Aorta (tissue), 5 donors: Measurements from ENCODE around the gene ZBTB8B. TPM values are rescaled to one million over a fixed set of nuclear protein-coding genes. Genes with fewer than 3 reads are reported as not detected.

Source experiments
- ATAC-seq: fragments of 200-7000 bp; cut with Tn5 transposase; one replicate; pipeline ENCODE4 v1.9.1; 2022; ENCODE audit warnings: moderate library complexity; ENCODE audit not compliant: low FRiP score
- DNase-seq, 2 donors: peaks; one replicate each; pipeline ENCODE4 v3.0.0-alpha.2; 2020
- H3K27ac ChIP-seq, 2 donors: one replicate each; pipeline ENCODE4 v1.5.1; 2013; ENCODE audit warnings: low read length in 2 of 2, mild to moderate bottlenecking in 2 of 2, moderate library complexity in 2 of 2, control low read depth in 1 of 2, inconsistent platforms in 1 of 2, low read depth in 1 of 2
- H3K27me3 ChIP-seq, 2 donors: one replicate each; pipeline ENCODE4 v1.6.1; 2013; ENCODE audit warnings: control low read depth in 1 of 2, low read length in 1 of 2, mild to moderate bottlenecking in 1 of 2, moderate library complexity in 1 of 2; ENCODE audit not compliant: insufficient read depth in 2 of 2, control insufficient read depth in 1 of 2
- H3K36me3 ChIP-seq, 2 donors: one replicate each; pipeline ENCODE4 v1.6.1; 2013; ENCODE audit warnings: control low read depth in 1 of 2, low read length in 1 of 2, mild to moderate bottlenecking in 1 of 2; ENCODE audit not compliant: insufficient read depth in 2 of 2, control insufficient read depth in 1 of 2
- H3K4me1 ChIP-seq, 2 donors: one replicate each; pipeline ENCODE4 v1.6.1; 2013; ENCODE audit warnings: low read length in 2 of 2, control low read depth in 1 of 2, mild to moderate bottlenecking in 1 of 2, moderate library complexity in 1 of 2; ENCODE audit not compliant: insufficient read depth in 2 of 2, control insufficient read depth in 1 of 2
- H3K4me3 ChIP-seq, 2 donors: one replicate each; pipeline ENCODE4 v1.5.1; 2013; ENCODE audit warnings: low read length in 2 of 2, control low read depth in 1 of 2, mild to moderate bottlenecking in 1 of 2
- H3K9me3 ChIP-seq: one replicate; pipeline ENCODE4 v1.6.1; 2013; ENCODE audit warnings: mild to moderate bottlenecking, low read length; ENCODE audit not compliant: control insufficient read depth
- WGBS, 2 donors: extraction: QIAGEN DNeasy Blood & Tissue Kit; methylation state at CpG; one replicate each; pipeline ENCODE4 v1.1.7; 2013; 5-methylcytosine and 5-hydroxymethylcytosine counted together
- intact Hi-C, 2 donors: fragments of 100-400 bp; cut with DNase I; formaldehyde crosslinking; loops; one replicate each; pipeline versions ENCODE4 v1.14.2 to v1.15.0; 2022
- polyA plus RNA-seq, 2 donors: library from polyadenylated mRNA; stranded (reverse); fragments of 200-250 nt; gene quantifications; one replicate each; pipeline ENCODE4 v1.2.3, GENCODE V29; 2013
- total RNA-seq, 2 donors: library from RNA; stranded (reverse); fragmentation: NEBNext Ultra II Directional; extraction: Animal tissue kit (Norgen Biotek cat#: 25700); gene quantifications; one replicate each; pipeline ENCODE4 v1.2.1, GENCODE V29; 2021
- donor health status: healthy with polysubstance abuse.
- donor health status: Bipolar disorder and iron deficiency.
- donor health status: DM: no; HTN: no; CAD: no.
- donor health status: DM: no; HTN: no; CAD: no.
- donor health status: DM: yes; HTN: yes; CAD: no.

Gene ZBTB8B
- total and polyA plus RNA-seq, 4 donors = 0.03 TPM; not detected in 3

GRCh38 chr1:32494196-32494595 lies 29.3 kb downstream of the ZBTB8B start:
- H3K27ac ChIP-seq = no peak overlapping the region
- H3K4me1 ChIP-seq = no peaks in the 10 kb centered on the region
- H3K36me3 ChIP-seq = no peaks in the 10 kb centered on the region
- no peaks in the 10 kb centered on the region for H3K9me3 ChIP-seq
- DNase-seq (no peak), ATAC-seq (no peak)
- H3K4me3 ChIP-seq = no peak overlapping the region
- H3K27me3 ChIP-seq = no peaks in the 10 kb centered on the region
- intact Hi-C loops = no loop called here
- WGBS, 2 donors = 33% methylated on average over 1 of the region's 1 CpG

- intact Hi-C loops = no loop called here
- Histone ChIP-seq H3K27ac (no peak overlapping the region), H3K9me3 (no peaks in the 10 kb centered on the region), H3K36me3 (no peaks in the 10 kb centered on the region), H3K27me3 (no peaks in the 10 kb centered on the region), H3K4me3 (no peak overlapping the region), H3K4me1 (no peaks in the 10 kb centered on the region)
- ATAC-seq (no peak), DNase-seq (no peak)
- WGBS, 2 donors = 64 to 68% methylated on average over 7 of the region's 7 CpGs
Observed at GRCh38 chr1:32494711-32495337, 30.0 kb downstream of the ZBTB8B start.

- no peaks in the 10 kb centered on the region for H3K4me1 ChIP-seq
- H3K27me3 ChIP-seq = no peaks in the 10 kb centered on the region
- no peak for DNase-seq
- no peak overlapping the region for H3K27ac ChIP-seq
- 7 to 9% methylated on average over 5 of the region's 5 CpGs for WGBS, 2 donors
- ATAC-seq = no peak
- H3K36me3 ChIP-seq = no peaks in the 10 kb centered on the region
- intact Hi-C loops = no loop called here
- H3K4me3 ChIP-seq = no peak overlapping the region
- H3K9me3 ChIP-seq = no peaks in the 10 kb centered on the region
Observed at GRCh38 chr1:32496127-32496526, 31.3 kb downstream of the ZBTB8B start.

GRCh38 chr1:32498751-32499150 lies 33.9 kb downstream of the ZBTB8B start:
- H3K36me3 ChIP-seq = no peaks in the 10 kb centered on the region
- 94 to 97% methylated on average over 8 of the region's 8 CpGs for WGBS, 2 donors

GRCh38 chr1:32500387-32501209 lies 35.7 kb downstream of the ZBTB8B start:
- no peaks in the 10 kb centered on the region for H3K4me1 ChIP-seq
- peak; percentile 77 to 89 for DNase-seq
- H3K36me3 ChIP-seq = no peaks in the 10 kb centered on the region
- ATAC-seq = peak; percentile 85
- H3K27me3 ChIP-seq = no peaks in the 10 kb centered on the region
- H3K27ac ChIP-seq = peak overlapping the region; percentile 90 to 95
- WGBS, 2 donors = 1 to 2% methylated on average over 35 to 99 of the region's 99 CpGs
- no peaks in the 10 kb centered on the region for H3K9me3 ChIP-seq
- peak overlapping the region; percentile 87 to 97 for H3K4me3 ChIP-seq
- intact Hi-C loops = no loop called here

More at GRCh38 chr1:32498751-32499150, 33.9 kb downstream of the ZBTB8B start:
- Histone ChIP-seq H3K9me3 (no peaks in the 10 kb centered on the region), H3K4me1 (no peaks in the 10 kb centered on the region), H3K4me3 (no peak overlapping the region), H3K27ac (no peak overlapping the region), H3K27me3 (no peaks in the 10 kb centered on the region)
- intact Hi-C loops = no loop called here
- DNase-seq = no peak
- no peak for ATAC-seq

GRCh38 chr1:32501865-32502264 lies 37.0 kb downstream of the ZBTB8B start:
- H3K36me3 ChIP-seq = no peaks in the 10 kb centered on the region
- intact Hi-C loops = no loop called here
- no peak overlapping the region for H3K27ac ChIP-seq
- 95% methylated on average over 9 of the region's 9 CpGs for WGBS, 2 donors
- H3K4me1 ChIP-seq = no peaks in the 10 kb centered on the region
- H3K4me3 ChIP-seq = no peak overlapping the region
- no peaks in the 10 kb centered on the region for H3K27me3 ChIP-seq
- DNase-seq (no peak), ATAC-seq (no peak)
- no peaks in the 10 kb centered on the region for H3K9me3 ChIP-seq

- Histone ChIP-seq H3K4me3 (no peak overlapping the region), H3K9me3 (no peaks in the 10 kb centered on the region), H3K27ac (no peak overlapping the region), H3K27me3 (no peaks in the 10 kb centered on the region), H3K4me1 (no peaks in the 10 kb centered on the region), H3K36me3 (no peaks in the 10 kb centered on the region)
- ATAC-seq (no peak), DNase-seq (no peak)
- 92 to 94% methylated on average over 7 of the region's 7 CpGs for WGBS, 2 donors
- intact Hi-C loops = no loop called here
Observed at GRCh38 chr1:32503153-32503552, 38.3 kb downstream of the ZBTB8B start.

GRCh38 chr1:32507021-32507420 lies 42.1 kb downstream of the ZBTB8B start:
- intact Hi-C loops = no loop called here
- ATAC-seq (no peak), DNase-seq (no peak)
- no peak overlapping the region for H3K4me3 ChIP-seq
- no peaks in the 10 kb centered on the region for H3K27me3 ChIP-seq
- no peak overlapping the region for H3K27ac ChIP-seq
- no peaks in the 10 kb centered on the region for H3K9me3 ChIP-seq
- 44 to 48% methylated on average over 4 of the region's 4 CpGs for WGBS, 2 donors
- H3K4me1 ChIP-seq = no peaks in the 10 kb centered on the region
- no peaks in the 10 kb centered on the region for H3K36me3 ChIP-seq

- Histone ChIP-seq H3K4me1 (no peaks in the 10 kb centered on the region), H3K9me3 (no peaks in the 10 kb centered on the region), H3K27ac (no peak overlapping the region), H3K4me3 (no peak overlapping the region), H3K27me3 (no peaks in the 10 kb centered on the region), H3K36me3 (no peaks in the 10 kb centered on the region)
- WGBS, 2 donors = 84 to 88% methylated on average over 5 of the region's 5 CpGs
- DNase-seq (no peak), ATAC-seq (no peak)
- intact Hi-C loops = no loop called here
Observed at GRCh38 chr1:32508761-32509160, 43.9 kb downstream of the ZBTB8B start.
